IMR-90 (cell line): ENCODE results near the gene NFATC1. TPM values are rescaled to one million over a fixed set of nuclear protein-coding genes. Genes with fewer than 3 reads are reported as not detected.

Experiments used
- ATAC-seq: fragments of 200-7000 bp; cut with Tn5 transposase; 2 replicates; pipeline ENCODE4 v1.9.1; 2020; ENCODE audit warnings: low read depth, mild to moderate bottlenecking, moderate library complexity
- BruUV-seq: library from RNA; stranded (reverse); fragments of 400-500 nt; replicated peaks from 2 replicates; lab custom pipeline; 2021; lab: Mats Ljungman, UMichigan
- CTCF ChIA-PET: fragments of 300-600 bp; formaldehyde crosslinking; extraction: SDS; loops from one replicate; lab custom pipeline; 2021; ENCODE audit warnings: antibody characterized with exemption; lab: Yijun Ruan, JAX
- POLR2A ChIA-PET: fragments of 300-600 bp; sonication (Branson Sonifier 250); formaldehyde crosslinking; loops from one replicate; lab custom pipeline; 2022; ENCODE audit warnings: antibody characterized with exemption; ENCODE audit not compliant: unreplicated experiment; lab: Charles Lee
- DNase-seq: peaks from one replicate; pipeline ENCODE4 v3.0.0; 2013
- H2AFZ ChIP-seq: replicated peaks from 2 replicates; pipeline ENCODE3; 2013; ENCODE audit warnings: low read length, mild to moderate bottlenecking; ENCODE audit not compliant: poor library complexity
- H2AK5ac ChIP-seq: 2 replicates; pipeline ENCODE4 v1.6.1; 2013; ENCODE audit warnings: low read depth, low read length, inconsistent platforms
- H2AK9ac ChIP-seq: replicated peaks from 2 replicates; pipeline ENCODE3; 2013; ENCODE audit warnings: mild to moderate bottlenecking, low read depth, low read length, moderate library complexity; ENCODE audit not compliant: poor library complexity
- H2BK120ac ChIP-seq: 2 replicates; pipeline ENCODE4 v1.6.1; 2013; ENCODE audit warnings: low read depth, low read length, inconsistent platforms
- H2BK15ac ChIP-seq: 3 replicates; pipeline ENCODE4 v1.6.1; 2013; ENCODE audit warnings: low read depth, low read length, inconsistent platforms
- H2BK20ac ChIP-seq: 2 replicates; pipeline ENCODE4 v1.6.1; 2013; ENCODE audit warnings: low read depth, mild to moderate bottlenecking, inconsistent platforms, low read length, moderate library complexity
- H2BK5ac ChIP-seq: 2 replicates; pipeline ENCODE4 v1.6.1; 2013; ENCODE audit warnings: mild to moderate bottlenecking, low read depth, low read length, inconsistent platforms; ENCODE audit not compliant: poor library complexity, severe bottlenecking
- H3K14ac ChIP-seq: replicated peaks from 2 replicates; pipeline ENCODE4 v1.6.1; 2013; ENCODE audit warnings: low read depth, low read length, inconsistent platforms
- H3K18ac ChIP-seq: 2 replicates; pipeline ENCODE4 v1.6.1; 2013; ENCODE audit warnings: low read depth, low read length, control low read depth
- H3K23ac ChIP-seq: 2 replicates; pipeline ENCODE4 v1.6.1; 2013; ENCODE audit warnings: low read depth, low read length, inconsistent platforms
- H3K27ac ChIP-seq: 2 replicates; pipeline ENCODE4 v1.5.1; 2013; ENCODE audit warnings: mild to moderate bottlenecking, control low read depth, low read length; ENCODE audit not compliant: insufficient read depth
- H3K27me3 ChIP-seq: 2 replicates; pipeline ENCODE4 v1.6.1; 2013; ENCODE audit warnings: low read length; ENCODE audit not compliant: control insufficient read depth, insufficient read depth
- H3K36me3 ChIP-seq: 2 replicates; pipeline ENCODE4 v1.6.1; 2013; ENCODE audit warnings: low read length, mixed read lengths; ENCODE audit not compliant: control insufficient read depth, insufficient read depth
- H3K4ac ChIP-seq: 2 replicates; pipeline ENCODE4 v1.6.1; 2013; ENCODE audit warnings: low read depth, low read length, inconsistent platforms
- H3K4me1 ChIP-seq: 2 replicates; pipeline ENCODE4 v1.6.1; 2013; ENCODE audit warnings: low read length, mixed read lengths; ENCODE audit not compliant: control insufficient read depth, insufficient read depth
- H3K4me2 ChIP-seq: 2 replicates; pipeline ENCODE4 v1.6.1; 2013; ENCODE audit warnings: low read depth, mild to moderate bottlenecking, control low read depth, low read length, moderate library complexity
- H3K4me3 ChIP-seq: 2 replicates; pipeline ENCODE4 v1.5.1; 2013; ENCODE audit warnings: low read depth, mild to moderate bottlenecking, control low read depth, low read length, moderate library complexity; ENCODE audit not compliant: insufficient read depth
- H3K56ac ChIP-seq: 2 replicates; pipeline ENCODE4 v1.6.1; 2013; ENCODE audit warnings: low read length, inconsistent platforms; ENCODE audit not compliant: insufficient read depth; ENCODE audit errors: extremely low read depth
- H3K79me1 ChIP-seq, 2 experiments: 2 replicates each; pipeline ENCODE4 v1.6.1; 2013; ENCODE audit warnings: low read length in 2 of 2, inconsistent platforms in 1 of 2, low read depth in 1 of 2
- H3K9ac ChIP-seq: 2 replicates; pipeline ENCODE4 v1.6.1; 2013; ENCODE audit warnings: low read depth, low read length, control low read depth
- H3K9me1 ChIP-seq: 2 replicates; pipeline ENCODE4 v1.6.1; 2013; ENCODE audit warnings: low read length, inconsistent platforms; ENCODE audit not compliant: insufficient read depth
- H3K9me3 ChIP-seq: 2 replicates; pipeline ENCODE4 v1.6.1; 2013; ENCODE audit warnings: low read length; ENCODE audit not compliant: control insufficient read depth, insufficient read depth
- H4K20me1 ChIP-seq: 2 replicates; pipeline ENCODE4 v1.6.1; 2013; ENCODE audit warnings: low read length, inconsistent platforms; ENCODE audit not compliant: insufficient read depth
- H4K5ac ChIP-seq: 2 replicates; pipeline ENCODE4 v1.6.1; 2013; ENCODE audit warnings: mild to moderate bottlenecking, low read depth, low read length, control low read depth
- H4K8ac ChIP-seq, 2 experiments: 2 replicates each; pipeline ENCODE4 v1.6.1; 2013; ENCODE audit warnings: low read depth in 2 of 2, low read length in 2 of 2, control low read depth in 1 of 2, inconsistent platforms in 1 of 2
- H4K91ac ChIP-seq: 2 replicates; pipeline ENCODE4 v1.6.1; 2013; ENCODE audit warnings: low read depth, low read length, inconsistent platforms; ENCODE audit not compliant: insufficient read depth
- CEBPB ChIP-seq: IDR thresholded peaks from 2 replicates; pipeline ENCODE4 v1.6.1; 2012; ENCODE audit warnings: low read depth, low read length, improper control_type of control experiment
- MAFK ChIP-seq: IDR thresholded peaks from 2 replicates; pipeline ENCODE4 v1.6.1; 2012; ENCODE audit warnings: low read depth, low read length, improper control_type of control experiment
- NFE2L2 ChIP-seq: fragments of 150-350 bp; IDR thresholded peaks from 2 replicates; pipeline ENCODE4 v1.6.1; 2016; ENCODE audit warnings: low read depth, mild to moderate bottlenecking, low read length
- SMC3 ChIP-seq: fragments of 150-350 bp; IDR thresholded peaks from 2 replicates; pipeline ENCODE4 v1.6.1; 2016; ENCODE audit warnings: low read depth, mild to moderate bottlenecking, antibody characterized with exemption, low read length, moderate library complexity
- WGBS, 2 experiments: methylation state at CpG; one replicate each; pipeline versions ENCODE4 v1.1.5 to v1.1.7; 2013; ENCODE audit warnings: missing lambda C conversion rate in 2 of 2; ENCODE audit not compliant: insufficient read length in 1 of 2; ENCODE audit errors: extremely low coverage in 2 of 2; 5-methylcytosine and 5-hydroxymethylcytosine counted together
- dilution Hi-C: fragments of 300-500 bp; cut with HindIII; formaldehyde crosslinking; loops from one replicate; pipeline ENCODE4 v1.14.3; 2018; ENCODE audit warnings: low sequenced_read_pairs; ENCODE audit not compliant: unreplicated experiment
- in situ Hi-C: fragments of 300-500 bp; cut with MboI; formaldehyde crosslinking; loops from 3 replicates; pipeline ENCODE4 v1.14.3; 2019; ENCODE audit warnings: low sequenced_read_pairs, inconsistent platforms, mixed read lengths
- intact Hi-C: fragments of 100-400 bp; cut with micrococcal nuclease; formaldehyde crosslinking; loops from 2 replicates; pipeline ENCODE4 v1.10.0; 2022
- polyA plus RNA-seq, 3 experiments: library from polyadenylated mRNA; depleted of rRNA; stranded (reverse); fragments of >200 nt; gene quantifications; 2 replicates each; pipeline ENCODE4 v1.2.3, GENCODE V29; 2012; ENCODE audit warnings: low replicate concordance in 1 of 3
- total RNA-seq: library from RNA; depleted of rRNA; stranded (reverse); fragments of >200 nt; gene quantifications from 2 replicates; pipeline ENCODE4 v1.2.3, GENCODE V29; 2012
- TF ChIP-seq, protein P1 (sequence below): fragments of 150-350 bp; IDR thresholded peaks from 2 replicates; pipeline ENCODE4 v1.6.1; 2017; ENCODE audit warnings: mild to moderate bottlenecking, antibody characterized with exemption, low read length, low read depth

NFATC1 gene
- total and polyA plus RNA-seq, 2 of the 4 experiments (the other 2 are of a cell fraction) = 0.36 to 1.8 TPM

DNA sequence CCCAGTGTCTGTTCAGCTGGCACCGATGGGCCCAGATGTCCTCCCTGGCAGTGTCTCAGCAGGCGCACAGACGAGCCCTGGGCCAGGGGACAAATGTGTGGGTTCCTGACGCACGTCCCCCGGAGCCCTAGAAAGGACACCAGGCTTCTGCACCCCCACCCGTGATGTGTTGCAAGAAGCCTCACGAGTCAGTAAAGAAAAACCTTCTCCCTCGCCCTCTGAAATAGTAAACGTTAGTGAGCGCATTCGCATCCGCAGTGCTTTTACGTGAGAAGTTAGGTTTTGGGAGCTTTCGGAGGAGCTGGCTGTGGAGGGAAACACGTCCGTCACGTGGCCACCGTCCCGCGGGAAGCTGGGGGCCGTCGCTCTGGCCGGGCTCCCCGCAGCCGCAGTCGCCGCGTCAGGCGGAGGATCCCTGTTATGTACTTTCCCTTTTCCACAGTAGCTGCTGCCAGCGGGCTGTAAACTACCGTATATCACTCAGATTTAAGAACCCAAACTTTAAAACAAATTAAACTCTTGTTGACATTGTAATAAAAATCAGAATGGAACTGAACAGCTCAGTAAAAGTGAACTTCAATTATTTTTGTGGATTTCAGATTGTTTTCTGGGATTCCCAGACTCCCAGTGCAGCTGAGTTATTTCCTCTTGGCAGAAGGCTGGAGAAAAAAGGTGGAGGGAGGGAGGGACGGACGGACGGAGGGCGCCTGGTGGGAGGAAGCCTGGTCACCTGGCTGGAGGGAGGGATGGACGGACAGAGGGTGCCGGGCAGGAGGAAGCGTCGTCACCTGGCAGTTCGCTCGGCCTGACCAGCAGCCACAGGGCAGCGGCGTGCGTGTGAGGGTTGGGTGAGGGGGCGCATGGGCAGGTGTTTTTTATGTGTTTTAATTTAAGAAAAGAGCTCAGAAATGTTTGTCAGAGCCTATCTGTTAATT is 112.1 kb downstream of the NFATC1 start:
- intact Hi-C loops (no loop called here), in situ Hi-C loops (no loop called here), dilution Hi-C loops (no loop called here)
- Histone ChIP-seq H3K9me3 (peaks cover 4% of the 10 kb centered on the region; the same call in 1 of the 2 replicates), H4K91ac (peak overlapping the region; percentile 7; the same call in 1 of the 2 replicates), H2AFZ (peak overlapping the region; percentile 83), H3K79me1 (no peaks in the 10 kb centered on the region), H3K4me2 (peak overlapping the region; percentile 63), H4K20me1 (no peaks in the 10 kb centered on the region), H2BK5ac (no peak overlapping the region), H2BK120ac (no peak overlapping the region), H3K27ac (peak overlapping the region; percentile 39; the same call in 1 of the 2 replicates), H3K14ac (no peak overlapping the region; the same call in 1 of the 2 replicates), H3K9ac (peak overlapping the region; percentile 20; the same call in 1 of the 2 replicates), H4K5ac (peak overlapping the region; percentile 59; the same call in 1 of the 2 replicates), H3K18ac (no peak overlapping the region; the same call in 1 of the 2 replicates), H2BK20ac (peak overlapping the region; percentile 61; the same call in 1 of the 2 replicates), H3K36me3 (no peaks in the 10 kb centered on the region), H4K8ac (peak overlapping the region; percentile 52 to 72; a peak in 2 of 4 replicates), H2AK5ac (no peak overlapping the region), H2BK15ac (peak overlapping the region; percentile 28; the same call in 1 of the 3 replicates), H3K27me3 (no peaks in the 10 kb centered on the region), H3K9me1 (no peaks in the 10 kb centered on the region), H3K4me3 (no peak overlapping the region), H3K23ac (0 out of 2 replicates have a peak overlapping the region, but pooled peaks have one; percentile 78), H3K4ac (peak overlapping the region; percentile 61; the same call in 1 of the 2 replicates), H3K56ac (no peak overlapping the region), H3K4me1 (peaks cover 5% of the 10 kb centered on the region; the same call in 1 of the 2 replicates), H2AK9ac (peak overlapping the region; percentile 77)
- BruUV-seq = no TSS peak
- CTCF ChIA-PET = interaction anchor here (1.2 kb wide), 1 partner anchor 9 kb away, joined by 4 read pairs; no protein-coding TSS in a partner anchor
- DNase-seq (peak; percentile 41), ATAC-seq (peak; percentile 55)
- 60% methylated on average over 17 of the region's 46 CpGs; no CpG with 5 or more reads in 1 of the 2 experiments for WGBS, 2 experiments
- POLR2A ChIA-PET = no interaction called here
- TF ChIP-seq, protein P1, sequence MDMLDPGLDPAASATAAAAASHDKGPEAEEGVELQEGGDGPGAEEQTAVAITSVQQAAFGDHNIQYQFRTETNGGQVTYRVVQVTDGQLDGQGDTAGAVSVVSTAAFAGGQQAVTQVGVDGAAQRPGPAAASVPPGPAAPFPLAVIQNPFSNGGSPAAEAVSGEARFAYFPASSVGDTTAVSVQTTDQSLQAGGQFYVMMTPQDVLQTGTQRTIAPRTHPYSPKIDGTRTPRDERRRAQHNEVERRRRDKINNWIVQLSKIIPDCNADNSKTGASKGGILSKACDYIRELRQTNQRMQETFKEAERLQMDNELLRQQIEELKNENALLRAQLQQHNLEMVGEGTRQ = peak; percentile 89
- no peak for TF ChIP-seq MAFK
- no peak for TF ChIP-seq NFE2L2
- TF ChIP-seq SMC3 = no peak
- peak; percentile 55; the same call in 1 of the 2 replicates for TF ChIP-seq CEBPB
